HL-60/S4 treated with retinoic acid at 250 ng/mL for 4 days and 3 days (cell line): ENCODE measurements around the gene ITPKB.

Source experiments
- in situ Hi-C: fragments of 300-500 bp; cut with MboI; formaldehyde crosslinking; loops from 2 replicates; pipeline ENCODE4 v1.7.0; 2022; ENCODE audit warnings: low sequenced_read_pairs

Gene ITPKB

GRCh38 chr1:226590614-226591013 lies 148.5 kb downstream of the ITPKB start:
- in situ Hi-C loops, result no loop called here

DNA sequence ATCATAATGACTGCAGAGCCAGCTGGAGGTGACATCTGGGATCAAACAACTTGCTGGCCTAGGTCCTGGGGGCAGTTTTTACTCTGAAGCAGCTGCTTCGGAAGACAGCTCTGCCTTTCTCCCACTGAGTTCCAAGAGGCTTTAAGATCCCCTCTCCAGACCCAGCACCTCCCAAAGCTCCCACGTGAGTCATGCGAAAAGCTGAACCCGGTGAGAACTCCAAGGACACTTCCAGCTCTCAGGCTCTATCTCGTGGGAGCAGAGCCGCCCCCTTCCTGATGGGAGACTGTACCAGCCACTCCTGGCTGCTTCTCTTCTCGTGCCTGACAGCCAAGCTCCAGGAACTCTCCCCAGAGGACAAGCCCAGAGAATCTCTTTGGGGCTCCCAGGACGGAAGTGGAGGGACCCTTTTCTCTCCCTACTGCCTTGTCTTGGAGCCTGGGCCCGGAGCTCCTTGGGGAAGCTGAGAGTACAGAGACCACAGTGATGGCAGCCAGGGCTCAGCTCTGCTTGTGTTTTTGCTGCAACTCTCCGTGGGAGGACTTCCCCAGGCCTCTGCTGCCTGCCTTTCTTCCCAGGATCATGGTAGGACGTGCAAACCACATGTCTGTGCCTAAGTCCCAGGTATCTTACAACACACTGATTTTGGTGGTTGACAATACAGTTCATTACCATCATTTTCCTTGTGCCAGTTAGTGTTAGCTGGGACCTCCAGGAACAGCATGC lies 149.9 kb downstream of the ITPKB start:
- in situ Hi-C loops, result no loop called here

- in situ Hi-C loops, result no loop called here
These were observed 150.6 kb downstream of the ITPKB start for GRCh38 chr1:226588484-226588883.

GRCh38 chr1:226586650-226587422 lies 152.2 kb downstream of the ITPKB start:
- in situ Hi-C loops, result no loop called here

DNA sequence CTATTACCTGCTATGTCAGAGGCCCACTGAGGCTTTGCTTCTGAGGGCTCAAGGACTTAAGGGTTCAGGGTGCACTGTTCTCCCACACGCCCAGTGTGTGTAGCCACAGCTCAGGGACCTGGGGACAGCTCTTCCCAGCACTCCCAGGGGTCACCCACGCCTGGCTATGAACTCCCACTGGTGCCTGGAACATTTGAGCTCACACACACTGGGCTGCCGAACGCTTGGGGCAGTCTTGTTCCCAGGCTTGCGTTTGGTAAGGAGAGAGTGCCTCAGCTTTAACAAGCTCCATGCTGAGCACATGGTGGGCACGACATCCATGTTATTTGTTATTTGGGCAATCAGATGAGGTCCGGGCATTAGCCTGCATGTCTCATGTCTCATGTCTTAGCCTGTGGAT lies 153.0 kb downstream of the ITPKB start:
- in situ Hi-C loops, result no loop called here

GRCh38 chr1:226584164-226584563 lies 154.9 kb downstream of the ITPKB start:
- in situ Hi-C loops, result no loop called here

GRCh38 chr1:226582966-226583365 lies 156.1 kb downstream of the ITPKB start:
- in situ Hi-C loops, result no loop called here
